Measurements from ENCODE around the gene TIMM29.
"Not testable (repeated sequence)": the region's sequence is repeated elsewhere in the genome, so short reads cannot be mapped to it uniquely, and the experiment has no call there.

The TIMM29 gene

GRCh38 chr19:10913716-10914340, 14.8 kb upstream of the TIMM29 start:
- no peak for DNase-seq

- DNase-seq, result peak; percentile 95
Measured at GRCh38 chr19:10915130-10916091, 13.2 kb upstream of the TIMM29 start.

- no peak for DNase-seq
Measured at GRCh38 chr19:10916602-10917001, 12.0 kb upstream of the TIMM29 start.

DNA sequence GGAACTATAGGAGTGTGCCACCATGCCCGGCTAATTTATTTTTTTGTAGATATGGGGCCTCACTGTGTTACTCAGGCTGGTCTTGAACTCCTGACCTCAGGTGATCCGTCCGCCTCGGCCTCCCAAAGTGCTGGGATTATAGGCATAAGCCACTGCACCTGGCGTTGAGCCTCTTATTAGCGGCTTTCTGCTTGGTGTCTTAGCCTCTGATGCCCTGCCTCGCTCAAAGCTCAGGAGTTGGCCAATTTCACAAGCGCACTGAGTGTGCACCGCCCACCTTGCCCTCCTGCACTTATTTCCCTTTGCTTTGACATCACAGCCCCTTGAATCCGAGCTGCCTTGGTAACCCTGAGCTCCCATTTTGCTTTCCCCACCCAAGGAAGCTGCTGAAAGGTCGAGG, 10.3 kb upstream of the TIMM29 start:
- DNase-seq, result no peak

GRCh38 chr19:10919352-10920287, 9.0 kb upstream of the TIMM29 start:
- DNase-seq, result no peak

GRCh38 chr19:10920288-10920655, 8.3 kb upstream of the TIMM29 start:
- no peak for DNase-seq

- no peak for DNase-seq
Measured at GRCh38 chr19:10920781-10921180, 7.8 kb upstream of the TIMM29 start.

DNA sequence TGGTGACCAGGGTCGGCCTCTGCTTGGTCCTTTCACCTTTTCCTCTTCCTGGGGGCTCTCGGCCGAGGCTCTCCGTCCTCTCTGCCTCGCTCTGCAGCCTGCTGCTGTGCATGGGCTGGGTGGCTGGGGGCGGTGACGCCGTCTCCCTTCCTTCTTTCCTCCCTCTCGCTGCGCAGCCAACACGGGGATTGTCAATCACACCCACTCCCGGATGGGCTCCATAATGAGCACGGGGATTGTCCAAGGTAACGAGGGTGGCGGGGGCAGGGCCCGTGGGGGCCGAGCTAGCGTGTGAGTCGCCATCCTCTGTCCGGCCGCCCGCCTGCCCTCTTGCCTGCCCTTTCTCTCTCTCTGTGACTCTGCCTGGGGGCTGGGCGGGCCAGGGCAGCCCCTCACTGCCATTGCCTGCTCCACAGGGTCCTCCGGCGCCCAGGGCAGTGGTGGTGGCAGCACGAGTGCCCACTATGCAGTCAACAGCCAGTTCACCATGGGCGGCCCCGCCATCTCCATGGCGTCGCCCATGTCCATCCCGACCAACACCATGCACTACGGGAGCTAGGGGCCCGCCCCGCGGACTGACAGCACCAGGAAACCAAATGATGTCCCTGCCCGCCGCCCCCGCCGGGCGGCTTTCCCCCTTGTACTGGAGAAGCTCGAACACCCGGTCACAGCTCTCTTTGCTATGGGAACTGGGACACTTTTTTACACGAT, 7.3 kb upstream of the TIMM29 start:
- no peak for DNase-seq

DNA sequence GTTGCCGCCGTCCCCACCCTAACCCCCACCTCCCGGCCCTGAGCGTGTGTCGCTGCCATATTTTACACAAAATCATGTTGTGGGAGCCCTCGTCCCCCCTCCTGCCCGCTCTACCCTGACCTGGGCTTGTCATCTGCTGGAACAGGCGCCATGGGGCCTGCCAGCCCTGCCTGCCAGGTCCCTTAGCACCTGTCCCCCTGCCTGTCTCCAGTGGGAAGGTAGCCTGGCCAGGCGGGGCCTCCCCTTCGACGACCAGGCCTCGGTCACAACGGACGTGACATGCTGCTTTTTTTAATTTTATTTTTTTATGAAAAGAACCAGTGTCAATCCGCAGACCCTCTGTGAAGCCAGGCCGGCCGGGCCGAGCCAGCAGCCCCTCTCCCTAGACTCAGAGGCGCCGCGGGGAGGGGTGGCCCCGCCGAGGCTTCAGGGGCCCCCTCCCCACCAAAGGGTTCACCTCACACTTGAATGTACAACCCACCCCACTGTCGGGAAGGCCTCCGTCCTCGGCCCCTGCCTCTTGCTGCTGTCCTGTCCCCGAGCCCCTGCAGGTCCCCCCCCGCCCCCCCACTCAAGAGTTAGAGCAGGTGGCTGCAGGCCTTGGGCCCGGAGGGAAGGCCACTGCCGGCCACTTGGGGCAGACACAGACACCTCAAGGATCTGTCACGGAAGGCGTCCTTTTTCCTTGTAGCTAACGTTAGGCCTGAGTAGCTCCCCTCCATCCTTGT, 6.5 kb upstream of the TIMM29 start:
- no peak for DNase-seq

DNA sequence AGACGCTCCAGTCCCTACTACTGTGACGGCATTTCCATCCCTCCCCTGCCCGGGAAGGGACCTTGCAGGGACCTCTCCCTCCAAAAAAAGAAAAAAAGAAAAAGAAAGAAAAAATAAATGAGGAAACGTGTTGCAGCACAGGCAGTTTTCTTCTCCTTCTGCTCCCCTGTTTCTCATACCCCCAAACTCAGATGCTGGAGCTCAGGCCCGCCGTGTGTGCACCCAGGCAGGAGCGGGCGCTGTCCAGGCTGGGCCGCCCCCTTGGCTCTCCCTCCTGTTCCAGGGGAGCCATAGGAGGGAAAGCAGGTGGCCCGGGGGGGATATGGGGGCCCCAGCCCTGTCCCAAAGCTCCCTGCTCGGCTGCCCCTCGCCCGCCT, 6.0 kb upstream of the TIMM29 start:
- no peak for DNase-seq

DNA sequence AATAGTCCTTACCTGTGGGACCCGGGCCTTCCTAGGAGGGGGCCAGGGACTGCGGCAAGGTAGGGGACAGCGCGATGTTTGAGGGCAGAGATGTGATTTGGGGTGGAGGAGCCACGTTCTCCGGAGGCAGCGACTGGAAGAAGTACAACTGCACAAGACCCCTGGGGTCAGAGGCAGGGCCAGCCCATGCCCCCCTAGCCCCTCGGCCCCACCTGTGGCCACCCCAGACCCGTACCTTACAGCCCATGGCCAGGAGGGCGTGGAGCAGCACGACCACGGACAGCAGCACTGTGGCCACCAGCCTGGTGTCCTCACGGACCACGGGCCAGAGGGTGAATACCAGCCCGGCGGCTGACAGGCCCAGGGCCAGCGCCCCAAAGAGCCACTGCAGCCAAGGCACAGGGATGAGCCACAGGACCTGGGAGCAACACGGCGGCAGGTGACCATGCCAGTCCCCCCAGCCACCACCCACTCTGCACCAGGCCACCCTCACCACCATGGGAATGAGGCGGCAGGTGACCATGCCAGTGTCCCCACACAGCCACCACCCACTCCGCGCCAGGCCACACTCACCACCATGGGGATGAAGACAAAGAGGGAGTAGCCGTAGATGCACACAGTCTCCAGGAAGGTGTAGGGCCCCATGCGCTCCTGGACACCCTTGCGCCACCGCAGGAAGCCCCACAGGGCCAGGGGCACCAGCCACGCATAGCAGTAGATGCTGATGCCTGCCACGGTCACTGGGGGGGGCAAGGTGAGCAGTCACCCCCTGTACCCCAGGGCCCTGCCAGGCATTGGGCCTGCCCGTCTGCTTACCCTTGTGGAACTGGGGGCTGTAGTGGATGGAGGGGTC, 5.1 kb upstream of the TIMM29 start:
- DNase-seq, result no peak

DNA sequence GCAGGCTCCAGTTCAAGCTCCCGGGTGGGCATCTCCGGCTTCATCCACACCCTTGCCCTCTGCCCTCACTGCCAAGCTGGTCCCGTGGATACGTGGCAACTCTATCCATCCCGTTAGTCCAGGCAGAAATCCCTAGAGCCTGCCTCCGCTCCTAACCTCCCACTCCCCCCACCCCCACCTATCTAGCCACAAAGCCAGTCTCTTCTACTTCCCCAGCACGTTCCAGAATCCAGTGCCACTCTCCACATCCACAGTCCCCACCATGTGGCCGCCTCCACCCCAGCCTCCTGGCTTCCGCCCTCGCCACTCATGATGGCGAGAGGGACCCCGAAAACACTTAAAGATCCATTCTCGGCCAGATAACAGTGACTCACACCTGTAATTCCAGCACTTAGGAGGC, 4.0 kb upstream of the TIMM29 start:
- DNase-seq, result no peak

DNA sequence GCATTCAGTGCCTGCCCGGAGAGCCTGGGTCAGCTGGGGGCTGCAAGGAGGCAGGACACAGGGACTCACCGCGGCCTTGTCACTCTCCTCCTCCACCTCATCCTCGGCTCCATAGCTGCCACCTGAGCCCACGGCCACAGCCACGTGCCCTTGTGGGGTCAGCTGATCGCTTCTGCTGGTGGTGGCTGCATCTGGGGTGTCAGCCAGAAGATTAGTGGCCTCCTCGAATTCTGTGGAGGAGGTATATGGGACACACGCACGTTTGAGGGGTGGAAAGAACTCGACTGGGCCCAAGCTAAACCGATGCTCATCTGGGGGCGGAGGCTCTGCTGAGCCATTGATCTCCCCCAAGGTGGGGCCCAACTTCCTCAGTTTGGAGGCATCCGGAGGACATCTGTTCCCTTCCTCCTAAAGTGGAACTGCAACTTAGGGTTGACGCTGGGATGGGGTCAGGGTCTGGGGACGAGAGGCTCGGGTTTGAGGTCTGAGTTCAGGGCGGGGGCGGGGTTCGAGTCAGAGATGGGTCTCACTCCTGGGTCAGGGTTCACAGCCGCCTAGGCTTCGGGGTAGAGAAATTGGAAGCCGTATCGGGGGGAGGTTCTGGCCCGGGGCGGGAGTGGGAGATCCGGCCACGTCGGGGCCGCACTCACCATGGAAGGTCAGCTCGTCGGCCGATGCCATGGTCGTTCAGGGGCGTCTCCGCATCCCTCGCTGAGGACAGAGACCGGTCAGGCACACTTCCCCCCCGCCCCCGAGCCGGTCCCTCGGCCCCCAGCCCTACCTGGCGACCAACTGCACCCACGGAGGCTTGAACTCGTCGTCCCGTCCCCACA, 665 bp upstream of the TIMM29 start:
- no peak for DNase-seq

GRCh38 chr19:10929402-10929794, 787 bp downstream of the TIMM29 start:
- DNase-seq, result no peak

- no peak for DNase-seq
Measured at GRCh38 chr19:10935371-10936059, 6.9 kb downstream of the TIMM29 start.

DNA sequence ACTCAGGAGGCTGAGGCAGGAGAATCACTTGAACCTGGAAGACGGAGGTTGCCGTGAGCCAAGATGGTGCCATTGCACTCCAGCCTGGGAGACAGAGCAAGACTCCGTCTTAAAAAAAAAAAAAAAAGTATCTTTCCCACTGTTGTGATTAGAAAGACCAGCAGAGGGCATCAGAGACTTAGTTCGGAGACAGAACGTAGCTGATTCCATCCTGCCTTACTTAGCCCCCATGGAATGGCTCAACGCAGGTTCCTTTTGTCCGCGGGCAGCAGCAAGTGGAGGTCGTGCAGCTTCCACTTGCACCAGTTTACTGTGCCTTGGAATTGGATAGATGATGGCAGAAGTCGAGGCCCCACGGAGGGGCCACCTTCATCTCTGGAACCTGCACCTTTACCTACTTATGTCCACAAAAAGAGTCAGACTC, 8.1 kb downstream of the TIMM29 start:
- peak; percentile 81 for DNase-seq

DNA sequence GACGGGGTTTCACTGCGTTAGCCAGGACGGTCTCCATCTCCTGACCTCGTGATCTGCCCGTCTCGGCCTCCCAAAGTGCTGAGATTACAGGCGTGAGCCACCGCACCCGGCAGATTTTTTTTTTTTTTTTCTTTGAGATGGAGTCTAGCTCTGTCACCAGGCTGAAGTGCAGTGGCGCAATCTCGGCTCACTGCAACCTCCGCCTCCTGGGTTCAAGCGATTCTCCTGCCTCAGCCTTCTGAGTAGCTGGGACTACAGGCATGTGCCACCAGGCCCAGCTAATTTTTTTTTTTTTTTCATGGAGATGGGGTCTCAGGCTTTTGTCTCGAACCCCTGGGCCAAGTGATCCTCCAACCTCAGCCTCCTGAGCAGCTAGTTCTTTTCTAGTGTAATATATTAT, 13.0 kb downstream of the TIMM29 start:
- not testable (repeated sequence) for DNase-seq

DNA sequence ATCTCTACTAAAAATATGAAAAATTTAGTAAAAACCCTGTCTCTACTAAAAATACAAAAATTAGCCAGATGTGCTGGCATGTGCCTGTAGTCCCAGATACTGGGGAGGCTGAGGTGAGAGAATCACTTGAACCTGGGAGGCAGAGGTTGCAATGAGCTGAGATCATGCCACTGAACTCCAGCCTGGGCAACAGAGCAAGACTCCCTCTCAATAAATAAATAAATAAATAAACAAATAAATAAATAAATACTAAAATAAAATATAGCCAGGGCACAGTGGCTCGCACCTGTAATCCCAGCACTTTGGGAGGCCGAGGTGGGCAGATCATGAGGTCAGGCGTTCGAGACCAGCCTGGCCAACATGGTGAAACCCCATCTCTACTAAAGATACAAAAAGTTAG, 14.8 kb downstream of the TIMM29 start:
- DNase-seq, result not testable (repeated sequence)

GRCh38 chr19:10945264-10945663, 16.7 kb downstream of the TIMM29 start:
- DNase-seq, result no peak

All from EL (cell line).